ENCODE measurements around the gene ABCC2. TPM values are rescaled to one million over a fixed set of nuclear protein-coding genes. Genes with fewer than 3 reads are reported as not detected.

ABCC2 gene
- 1.1 and 1.3 TPM in 2 replicates for total RNA-seq

DNA sequence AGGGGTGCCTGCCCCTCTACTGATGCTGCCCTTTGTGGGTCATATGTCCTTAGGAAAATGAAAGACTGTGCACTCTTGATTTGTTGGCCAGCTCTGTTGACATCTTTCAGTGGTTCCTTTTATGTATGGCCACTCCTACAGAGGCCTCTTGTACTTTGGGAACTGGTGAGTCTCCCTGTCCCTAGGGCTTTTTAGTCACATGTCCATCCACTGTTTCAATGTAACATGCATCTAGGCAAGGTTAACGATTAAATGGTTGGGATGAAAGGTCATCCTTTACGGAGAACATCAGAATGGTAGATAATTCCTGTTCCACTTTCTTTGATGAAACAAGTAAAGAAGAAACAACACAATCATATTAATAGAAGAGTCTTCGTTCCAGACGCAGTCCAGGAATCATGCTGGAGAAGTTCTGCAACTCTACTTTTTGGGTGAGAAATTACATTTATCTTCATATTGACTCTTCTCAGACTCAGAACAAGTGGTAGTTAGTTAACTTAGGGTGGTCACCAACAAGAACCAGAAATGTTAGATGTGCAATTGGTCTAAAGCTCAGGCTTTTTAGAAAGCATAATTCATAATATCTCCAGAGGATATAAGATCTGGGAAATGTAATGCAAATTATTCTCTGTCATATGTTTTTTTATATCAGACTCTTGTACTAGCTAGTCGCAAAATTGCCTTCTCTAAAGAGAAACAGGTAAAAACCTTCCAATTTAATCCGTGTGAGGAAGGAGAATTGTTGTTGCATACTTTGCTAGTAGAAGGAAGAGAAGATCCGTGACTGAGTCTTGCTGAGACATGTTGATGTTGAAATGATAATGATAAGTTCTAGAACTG is at the start of gene ABCC2:
Gene ABCC2 (plus strand): TSS at position 194 of the 840 bp plus-strand sequence. CDS start 205 bp downstream, at position 399.

Other genes starting within 250 kb of the ABCC2 start
- not detected in 2 replicates for gene NKX2-3, start 249.7 kb upstream of the ABCC2 start, total RNA-seq
- 18.0 and 19.5 TPM in 2 replicates for gene SLC25A28, start 162.2 kb upstream of the ABCC2 start, total RNA-seq
- 43.5 and 52.9 TPM in 2 replicates for gene ENTPD7, start 123.1 kb upstream of the ABCC2 start, total RNA-seq
- 28.4 and 38.6 TPM in 2 replicates for gene COX15, start 50.5 kb upstream of the ABCC2 start, total RNA-seq
- 13.7 and 15.1 TPM in 2 replicates for gene CUTC, start 50.4 kb upstream of the ABCC2 start, total RNA-seq
- 19.1 and 20.9 TPM in 2 replicates for gene DNMBP, start 227.3 kb downstream of the ABCC2 start, total RNA-seq

Data from hair follicle dermal papilla cell (primary cell).